Choroid plexus epithelial cell (primary cell): ENCODE results near the gene AFAP1.

Source experiments
- DNase-seq: peaks from one replicate; pipeline ENCODE4 v3.0.0-alpha.2; 2010; ENCODE audit warnings: low read depth
- H3K4me3 ChIP-seq: 2 replicates; pipeline ENCODE4 v1.5.1; 2011; ENCODE audit warnings: low read depth, mild to moderate bottlenecking, control low read depth, low read length, moderate library complexity
- TF ChIP-seq, protein P1 (sequence below): conservative IDR thresholded peaks from 2 replicates; pipeline ENCODE4 v1.5.1; 2011; ENCODE audit warnings: low read depth, mild to moderate bottlenecking, control low read depth, inconsistent platforms, low read length, moderate library complexity

Gene AFAP1

GRCh38 chr4:7910952-7911578 is 28.6 kb downstream of the AFAP1 start:
- peak overlapping the region; percentile 5 for H3K4me3 ChIP-seq
- peak; percentile 79 for DNase-seq
- TF ChIP-seq, protein P1, sequence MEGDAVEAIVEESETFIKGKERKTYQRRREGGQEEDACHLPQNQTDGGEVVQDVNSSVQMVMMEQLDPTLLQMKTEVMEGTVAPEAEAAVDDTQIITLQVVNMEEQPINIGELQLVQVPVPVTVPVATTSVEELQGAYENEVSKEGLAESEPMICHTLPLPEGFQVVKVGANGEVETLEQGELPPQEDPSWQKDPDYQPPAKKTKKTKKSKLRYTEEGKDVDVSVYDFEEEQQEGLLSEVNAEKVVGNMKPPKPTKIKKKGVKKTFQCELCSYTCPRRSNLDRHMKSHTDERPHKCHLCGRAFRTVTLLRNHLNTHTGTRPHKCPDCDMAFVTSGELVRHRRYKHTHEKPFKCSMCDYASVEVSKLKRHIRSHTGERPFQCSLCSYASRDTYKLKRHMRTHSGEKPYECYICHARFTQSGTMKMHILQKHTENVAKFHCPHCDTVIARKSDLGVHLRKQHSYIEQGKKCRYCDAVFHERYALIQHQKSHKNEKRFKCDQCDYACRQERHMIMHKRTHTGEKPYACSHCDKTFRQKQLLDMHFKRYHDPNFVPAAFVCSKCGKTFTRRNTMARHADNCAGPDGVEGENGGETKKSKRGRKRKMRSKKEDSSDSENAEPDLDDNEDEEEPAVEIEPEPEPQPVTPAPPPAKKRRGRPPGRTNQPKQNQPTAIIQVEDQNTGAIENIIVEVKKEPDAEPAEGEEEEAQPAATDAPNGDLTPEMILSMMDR, result no peak

DNA sequence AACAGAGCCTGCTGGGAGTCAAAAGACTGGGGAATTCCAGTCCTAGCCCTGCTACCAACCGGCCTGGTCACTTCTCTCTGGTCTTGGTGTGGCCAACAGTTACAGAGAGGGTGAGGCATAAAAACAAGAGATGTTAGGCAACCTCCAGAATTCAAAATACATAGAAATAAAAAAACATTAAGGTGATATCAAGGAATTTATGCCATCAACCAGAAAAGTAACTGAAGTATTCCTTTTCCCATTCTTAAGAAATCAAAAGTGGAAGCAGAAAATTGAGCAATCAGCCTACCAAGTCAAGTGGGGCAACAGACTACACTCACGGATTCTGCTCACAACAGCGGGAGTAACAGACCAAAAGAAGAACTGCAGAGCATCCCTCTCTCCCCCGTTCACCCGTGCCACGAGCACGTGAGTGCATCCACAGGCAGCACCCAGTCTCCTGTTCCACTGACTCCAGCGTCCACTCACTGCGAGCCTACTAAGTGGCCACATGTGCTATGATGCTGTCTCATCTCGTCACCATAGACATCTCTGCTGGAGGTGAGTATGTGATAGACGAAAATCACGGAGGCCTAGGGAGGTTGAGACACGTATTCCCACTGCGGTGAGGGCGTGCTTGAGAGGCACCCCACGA is 29.3 kb downstream of the AFAP1 start:
- peak; percentile 75 for DNase-seq
- TF ChIP-seq, protein P1, result no peak
- H3K4me3 ChIP-seq, result no peak overlapping the region

- no peak overlapping the region for H3K4me3 ChIP-seq
- TF ChIP-seq, protein P1, result no peak
- peak; percentile 53 for DNase-seq
Observed at GRCh38 chr4:7909463-7910262, 30.0 kb downstream of the AFAP1 start.

DNA sequence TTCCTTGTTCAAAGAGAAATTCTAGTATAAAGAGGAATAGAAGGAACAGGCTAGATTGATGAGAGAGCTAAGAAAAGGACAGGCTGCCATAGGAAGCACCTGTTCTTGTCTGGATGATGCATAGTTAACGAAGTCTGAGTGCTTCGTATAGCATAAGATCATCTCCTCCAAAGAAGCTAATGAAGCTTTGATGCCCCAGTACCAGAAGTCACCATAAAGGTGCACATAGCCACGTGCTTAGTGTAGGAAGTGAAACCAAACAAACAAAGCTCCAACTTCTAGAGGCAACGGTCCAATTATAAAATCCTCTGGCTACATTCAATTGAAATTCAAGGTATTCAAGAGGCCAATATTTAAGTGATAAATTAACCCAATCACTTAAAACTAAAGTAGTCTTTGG is 31.0 kb downstream of the AFAP1 start:
- no peak for DNase-seq
- no peak overlapping the region for H3K4me3 ChIP-seq
- TF ChIP-seq, protein P1, result no peak

- TF ChIP-seq, protein P1, result no peak
- no peak overlapping the region for H3K4me3 ChIP-seq
- DNase-seq, result no peak
Observed at GRCh38 chr4:7907142-7907541, 32.5 kb downstream of the AFAP1 start.

GRCh38 chr4:7906171-7906701 is 33.4 kb downstream of the AFAP1 start:
- TF ChIP-seq, protein P1, result no peak
- H3K4me3 ChIP-seq, result no peak overlapping the region
- peak; percentile 41 for DNase-seq
